GM12878 (cell line): ENCODE measurements around the gene COMMD10. TPM values are rescaled to one million over a fixed set of nuclear protein-coding genes. Genes with fewer than 3 reads are reported as not detected.

Experiments used
- ATAC-seq: fragments of 200-7000 bp; cut with Tn5 transposase; 3 replicates; pipeline ENCODE4 v1.9.1; 2020; ENCODE audit warnings: mild to moderate bottlenecking, moderate library complexity
- BruUV-seq: library from RNA; stranded (reverse); fragments of 400-500 nt; replicated peaks from 2 replicates; lab custom pipeline; 2021; lab: Mats Ljungman, UMichigan
- CTCF ChIA-PET: fragments of 300-600 bp; sonication (Branson Sonifier 250); formaldehyde crosslinking; extraction: SDS; loops from one replicate; lab custom pipeline; 2021; ENCODE audit warnings: inconsistent platforms; lab: Yijun Ruan, JAX
- POLR2A ChIA-PET: fragments of 350-600 bp; formaldehyde crosslinking; extraction: SDS; loops from one replicate; lab custom pipeline; 2021; ENCODE audit warnings: inconsistent platforms; lab: Charles Lee
- RAD21 ChIA-PET: fragments of 300-600 bp; sonication (Branson Sonifier 250); formaldehyde crosslinking; loops from one replicate; lab custom pipeline; 2023; ENCODE audit warnings: antibody characterized with exemption; ENCODE audit not compliant: unreplicated experiment; lab: Charles Lee
- SMC1A ChIA-PET: fragments of 300-600 bp; sonication (Branson Sonifier 250); formaldehyde crosslinking; loops from one replicate; lab custom pipeline; 2023; ENCODE audit not compliant: unreplicated experiment, uncharacterized antibody; lab: Charles Lee
- DNase-seq: peaks from one replicate; pipeline ENCODE4 v3.0.0-alpha.2; 2011; ENCODE audit warnings: low read depth, low spot score
- FAIRE-seq: peaks from 3 replicates; lab custom pipeline; 2011; peaks lifted over from hg19 to GRCh38; lab: Jason Lieb, UNC
- H2AFZ ChIP-seq: 2 replicates; pipeline ENCODE4 v1.6.0; 2011; ENCODE audit warnings: low read depth, low read length, control low read depth; ENCODE audit not compliant: control insufficient read depth
- H3K27ac ChIP-seq: 2 replicates; pipeline ENCODE4 v1.5.1; 2011; ENCODE audit warnings: control low read depth; ENCODE audit not compliant: control insufficient read depth, insufficient read depth
- H3K27me3 ChIP-seq, 2 experiments: replicated peaks in 1 of 2; 2 replicates each; pipeline versions ENCODE4 v1.6.0 to v1.6.1; 2011; ENCODE audit warnings: low read length in 1 of 2; ENCODE audit not compliant: control insufficient read depth in 2 of 2, insufficient read depth in 2 of 2
- H3K36me3 ChIP-seq, 2 experiments: 2 replicates each; pipeline ENCODE4 v1.5.1; 2011; ENCODE audit warnings: low read length in 1 of 2; ENCODE audit not compliant: control insufficient read depth in 2 of 2, insufficient read depth in 2 of 2
- H3K4me1 ChIP-seq: 2 replicates; pipeline ENCODE4 v1.6.1; 2011; ENCODE audit warnings: mild to moderate bottlenecking, low read length, moderate library complexity, mixed read lengths; ENCODE audit not compliant: control insufficient read depth, insufficient read depth
- H3K4me2 ChIP-seq: 2 replicates; pipeline ENCODE4 v1.6.0; 2011; ENCODE audit warnings: control low read depth; ENCODE audit not compliant: control insufficient read depth, insufficient read depth
- H3K4me3 ChIP-seq: fragments of 200-600 bp; sonication (generic); 2 replicates; pipeline ENCODE4 v1.5.1; 2016
- H3K79me2 ChIP-seq: 2 replicates; pipeline ENCODE4 v1.6.0; 2011; ENCODE audit warnings: low read length; ENCODE audit not compliant: control insufficient read depth, insufficient read depth
- H3K9ac ChIP-seq: 2 replicates; pipeline ENCODE4 v1.8.0; 2011; ENCODE audit warnings: low read length, control low read depth, mixed read lengths; ENCODE audit not compliant: control insufficient read depth, insufficient read depth
- H3K9me3 ChIP-seq: replicated peaks from 3 replicates; pipeline ENCODE4 v1.5.1; 2011; ENCODE audit warnings: mild to moderate bottlenecking, low read length; ENCODE audit not compliant: control insufficient read depth, insufficient read depth
- H4K20me1 ChIP-seq: 2 replicates; pipeline ENCODE4 v1.6.0; 2011; ENCODE audit not compliant: control insufficient read depth, insufficient read depth
- FOS ChIP-seq: IDR thresholded peaks from 3 replicates; pipeline ENCODE4 v1.6.1; 2011; ENCODE audit warnings: borderline replicate concordance; ENCODE audit not compliant: insufficient read length; ENCODE audit errors: extremely low read depth
- SIX5 ChIP-seq: IDR thresholded peaks from 2 replicates; pipeline ENCODE4 v1.6.1; 2011; ENCODE audit warnings: mild to moderate bottlenecking, low read depth, low read length, moderate library complexity; ENCODE audit not compliant: severe bottlenecking
- STAT3 ChIP-seq: IDR thresholded peaks from 2 replicates; pipeline ENCODE4 v1.6.1; 2011; ENCODE audit warnings: low read depth, low read length, improper control_type of control experiment
- ZNF24 ChIP-seq: fragments of 450-650 bp; IDR thresholded peaks from 2 replicates; pipeline ENCODE4 v1.6.1; 2017; ENCODE audit warnings: antibody characterized with exemption, mild to moderate bottlenecking
- ZSCAN29 ChIP-seq: fragments of 450-650 bp; IDR thresholded peaks from 2 replicates; pipeline ENCODE4 v1.6.1; 2017; ENCODE audit warnings: mild to moderate bottlenecking, moderate library complexity
- WGBS: methylation state at CpG from one replicate; pipeline ENCODE4 v1.1.6; 2016; ENCODE audit warnings: low lambda C conversion rate; ENCODE audit not compliant: insufficient replicate concordance, insufficient coverage; ENCODE audit errors: missing lambda C conversion rate; 5-methylcytosine and 5-hydroxymethylcytosine counted together
- in situ Hi-C: fragments of 300-500 bp; cut with MboI; formaldehyde crosslinking; loops from 9 replicates; pipeline ENCODE4 v1.14.3; 2018; ENCODE audit warnings: mixed read lengths
- intact Hi-C: fragments of 100-400 bp; cut with micrococcal nuclease; formaldehyde crosslinking; loops from one replicate; pipeline ENCODE4 v1.14.2; 2022; ENCODE audit not compliant: unreplicated experiment
- polyA plus RNA-seq, 11 experiments: library from polyadenylated mRNA; depleted of rRNA in 4 of 11; unstranded in 6 of 11; stranded (reverse) in 5 of 11; fragments of >200 nt; fragmentation: Nextera tagmentation in 4 of 11; fragmentation: Illumina TruSeq in 1 of 11; extraction: Ambion mirVana in 4 of 11; extraction: Trizol in 1 of 11; gene quantifications; 1 replicate in 1 of 11; 2 replicates in 10 of 11; pipeline versions ENCODE4 v1.2.1 to v1.2.3, GENCODE V29; 2011 to 2016; ENCODE audit warnings: inconsistent platforms in 2 of 11, missing spikeins in 2 of 11, low read depth in 1 of 11
- total RNA-seq, 4 experiments: library from RNA; depleted of rRNA in 3 of 4; stranded (reverse); fragments of >200 nt in 3 of 4; fragmentation: Illumina TruSeq in 1 of 4; extraction: Trizol in 1 of 4; gene quantifications; 2 replicates each; pipeline versions ENCODE4 v1.2.1 to v1.2.3, GENCODE V29; 2013 to 2021
- TF ChIP-seq, protein P1 (sequence below): fragments of 450-650 bp; IDR thresholded peaks from 2 replicates; pipeline ENCODE4 v1.6.1; 2014; ENCODE audit warnings: mild to moderate bottlenecking
- TF ChIP-seq, protein P2 (sequence below): fragments of 450-650 bp; IDR thresholded peaks from 2 replicates; pipeline ENCODE4 v1.6.1; 2017; ENCODE audit warnings: mild to moderate bottlenecking, moderate library complexity

COMMD10 gene
- total and polyA plus RNA-seq, 10 of the 15 experiments (the other 5 are each of a cell fraction or from before 2014, with no cell fraction given): 19.6 to 98.7 (median 28.0) TPM

DNA sequence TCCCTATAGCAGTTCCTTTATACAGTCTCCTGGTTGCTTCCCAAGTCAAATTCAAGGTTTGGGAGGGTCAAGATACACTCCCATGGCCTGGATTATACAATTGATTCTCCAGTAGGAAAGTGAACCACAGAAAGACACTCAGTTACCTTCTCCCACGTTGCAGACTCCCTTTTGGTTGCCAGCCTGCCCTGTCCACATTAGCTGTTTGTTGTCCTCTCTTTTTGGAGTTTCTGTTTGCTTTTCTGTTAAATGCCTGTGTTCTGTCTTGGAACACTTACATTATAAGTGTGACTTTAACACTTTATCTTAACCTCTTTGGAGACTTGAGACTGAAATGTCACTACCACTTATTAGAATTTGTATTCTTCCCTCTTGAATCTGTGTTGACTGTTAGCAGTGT lies 30.3 kb downstream of the COMMD10 start:
- FAIRE-seq (no peak), DNase-seq (no peak), ATAC-seq (no peak)
- ChIA-PET CTCF (no interaction called here), POLR2A (no interaction called here), SMC1A (no interaction called here), RAD21 (no interaction called here)
- BruUV-seq: no TSS peak
- Histone ChIP-seq H3K9ac (no peak overlapping the region), H3K27ac (no peak overlapping the region), H3K4me1 (no peaks in the 10 kb centered on the region), H2AFZ (no peak overlapping the region), H3K4me3 (no peak overlapping the region), H3K36me3 (no peaks in the 10 kb centered on the region), H4K20me1 (no peaks in the 10 kb centered on the region), H3K27me3 (no peaks in the 10 kb centered on the region), H3K9me3 (peaks cover 15% of the 10 kb centered on the region), H3K4me2 (no peak overlapping the region), H3K79me2 (no peaks in the 10 kb centered on the region)
- 47% methylated on average over 1 of the region's 1 CpG for WGBS
- in situ Hi-C loops: no loop called here
- no peak for TF ChIP-seq ZSCAN29
- TF ChIP-seq, protein P1, sequence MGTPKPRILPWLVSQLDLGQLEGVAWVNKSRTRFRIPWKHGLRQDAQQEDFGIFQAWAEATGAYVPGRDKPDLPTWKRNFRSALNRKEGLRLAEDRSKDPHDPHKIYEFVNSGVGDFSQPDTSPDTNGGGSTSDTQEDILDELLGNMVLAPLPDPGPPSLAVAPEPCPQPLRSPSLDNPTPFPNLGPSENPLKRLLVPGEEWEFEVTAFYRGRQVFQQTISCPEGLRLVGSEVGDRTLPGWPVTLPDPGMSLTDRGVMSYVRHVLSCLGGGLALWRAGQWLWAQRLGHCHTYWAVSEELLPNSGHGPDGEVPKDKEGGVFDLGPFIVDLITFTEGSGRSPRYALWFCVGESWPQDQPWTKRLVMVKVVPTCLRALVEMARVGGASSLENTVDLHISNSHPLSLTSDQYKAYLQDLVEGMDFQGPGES: no peak
- TF ChIP-seq, protein P2, sequence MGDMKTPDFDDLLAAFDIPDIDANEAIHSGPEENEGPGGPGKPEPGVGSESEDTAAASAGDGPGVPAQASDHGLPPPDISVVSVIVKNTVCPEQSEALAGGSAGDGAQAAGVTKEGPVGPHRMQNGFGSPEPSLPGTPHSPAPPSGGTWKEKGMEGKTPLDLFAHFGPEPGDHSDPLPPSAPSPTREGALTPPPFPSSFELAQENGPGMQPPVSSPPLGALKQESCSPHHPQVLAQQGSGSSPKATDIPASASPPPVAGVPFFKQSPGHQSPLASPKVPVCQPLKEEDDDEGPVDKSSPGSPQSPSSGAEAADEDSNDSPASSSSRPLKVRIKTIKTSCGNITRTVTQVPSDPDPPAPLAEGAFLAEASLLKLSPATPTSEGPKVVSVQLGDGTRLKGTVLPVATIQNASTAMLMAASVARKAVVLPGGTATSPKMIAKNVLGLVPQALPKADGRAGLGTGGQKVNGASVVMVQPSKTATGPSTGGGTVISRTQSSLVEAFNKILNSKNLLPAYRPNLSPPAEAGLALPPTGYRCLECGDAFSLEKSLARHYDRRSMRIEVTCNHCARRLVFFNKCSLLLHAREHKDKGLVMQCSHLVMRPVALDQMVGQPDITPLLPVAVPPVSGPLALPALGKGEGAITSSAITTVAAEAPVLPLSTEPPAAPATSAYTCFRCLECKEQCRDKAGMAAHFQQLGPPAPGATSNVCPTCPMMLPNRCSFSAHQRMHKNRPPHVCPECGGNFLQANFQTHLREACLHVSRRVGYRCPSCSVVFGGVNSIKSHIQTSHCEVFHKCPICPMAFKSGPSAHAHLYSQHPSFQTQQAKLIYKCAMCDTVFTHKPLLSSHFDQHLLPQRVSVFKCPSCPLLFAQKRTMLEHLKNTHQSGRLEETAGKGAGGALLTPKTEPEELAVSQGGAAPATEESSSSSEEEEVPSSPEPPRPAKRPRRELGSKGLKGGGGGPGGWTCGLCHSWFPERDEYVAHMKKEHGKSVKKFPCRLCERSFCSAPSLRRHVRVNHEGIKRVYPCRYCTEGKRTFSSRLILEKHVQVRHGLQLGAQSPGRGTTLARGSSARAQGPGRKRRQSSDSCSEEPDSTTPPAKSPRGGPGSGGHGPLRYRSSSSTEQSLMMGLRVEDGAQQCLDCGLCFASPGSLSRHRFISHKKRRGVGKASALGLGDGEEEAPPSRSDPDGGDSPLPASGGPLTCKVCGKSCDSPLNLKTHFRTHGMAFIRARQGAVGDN: no peak
- no peak for TF ChIP-seq FOS
- no peak for TF ChIP-seq STAT3
- TF ChIP-seq ZNF24: no peak
- TF ChIP-seq SIX5: no peak
- intact Hi-C loops: no loop called here
